AG09309 (cell line): ENCODE measurements around the gene PTPRN2.

Experiments
- DNase-seq: peaks from one replicate; pipeline ENCODE4 v3.0.0-alpha.2; 2010; ENCODE audit warnings: low read depth
- H3K4me3 ChIP-seq: 2 replicates; pipeline ENCODE4 v1.5.1; 2011; ENCODE audit warnings: mild to moderate bottlenecking, low read depth, low read length, moderate library complexity; ENCODE audit not compliant: control insufficient read depth
- CTCF ChIP-seq: IDR thresholded peaks from 2 replicates; pipeline ENCODE4 v1.5.1; 2011; ENCODE audit warnings: mild to moderate bottlenecking, low read depth, low read length, inconsistent platforms; ENCODE audit not compliant: insufficient read depth, control insufficient read depth; ENCODE audit errors: missing control alignments

The PTPRN2 gene

GRCh38 chr7:157806711-157807110 is 780.9 kb downstream of the PTPRN2 start:
- DNase-seq = no peak
- no peak for TF ChIP-seq CTCF
- no peak overlapping the region for H3K4me3 ChIP-seq

- H3K4me3 ChIP-seq = no peak overlapping the region
- no peak for TF ChIP-seq CTCF
- DNase-seq = no peak
Measured at GRCh38 chr7:157805713-157806112, 781.9 kb downstream of the PTPRN2 start.

- TF ChIP-seq CTCF = no peak
- DNase-seq = no peak
- no peak overlapping the region for H3K4me3 ChIP-seq
Measured at GRCh38 chr7:157803906-157804305, 783.7 kb downstream of the PTPRN2 start.

- H3K4me3 ChIP-seq = no peak overlapping the region
- no peak for DNase-seq
- TF ChIP-seq CTCF = no peak
Measured at GRCh38 chr7:157801971-157802675, 785.5 kb downstream of the PTPRN2 start.

- no peak for TF ChIP-seq CTCF
- DNase-seq = no peak
- H3K4me3 ChIP-seq = no peak overlapping the region
Measured at GRCh38 chr7:157801113-157801512, 786.5 kb downstream of the PTPRN2 start.

GRCh38 chr7:157800281-157800680 is 787.3 kb downstream of the PTPRN2 start:
- no peak for DNase-seq
- H3K4me3 ChIP-seq = no peak overlapping the region
- no peak for TF ChIP-seq CTCF
